ENCODE measurements around the gene ITGA1.

- TF ChIP-seq POLR2AphosphoS5 (IDR thresholded peaks at IDR 0.05; ENCODE audit: low read depth, low read length) = no peak
- no peak for TF ChIP-seq POLR2A (IDR thresholded peaks at IDR 0.05; ENCODE audit: low read depth, low read length)
Observed at GRCh38 chr5:52786391-52786790, 1.3 kb upstream of the ITGA1 start.
